HG02870 (cell line): ENCODE measurements around the gene KRTAP4-6.
"Not testable (repeated sequence)": the region's sequence is repeated elsewhere in the genome, so short reads cannot be mapped to it uniquely, and the experiment has no call there.

Experiments
- ATAC-seq: cut with Tn5 transposase; IDR thresholded peaks from one replicate; pipeline ENCODE4 v1.9.1; 2021; ENCODE audit warnings: mild to moderate bottlenecking, moderate library complexity; ENCODE audit not compliant: unreplicated experiment

Gene KRTAP4-6

GRCh38 chr17:41147531-41148204 lies 7.3 kb upstream of the KRTAP4-6 start:
- ATAC-seq, result no peak

DNA sequence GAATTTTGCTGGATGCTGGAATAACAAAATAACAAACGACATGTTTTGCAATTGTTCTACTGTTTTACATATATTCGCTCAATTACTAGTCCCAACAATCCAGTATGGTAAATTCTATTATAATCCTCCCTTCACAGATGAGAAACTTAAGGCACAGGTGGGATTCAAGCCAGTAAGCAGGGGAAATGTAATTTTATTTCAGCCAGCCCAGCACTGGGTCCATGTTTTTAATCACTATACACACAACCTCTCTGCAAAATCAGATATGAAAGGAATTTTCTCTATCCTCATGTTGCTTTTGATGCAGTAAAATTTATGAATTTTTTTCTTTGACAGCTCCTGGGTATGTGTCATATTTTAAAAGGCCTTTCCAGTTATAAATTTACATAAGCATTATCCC lies 4.9 kb upstream of the KRTAP4-6 start:
- no peak for ATAC-seq

GRCh38 chr17:41144846-41145245 lies 4.5 kb upstream of the KRTAP4-6 start:
- ATAC-seq, result no peak

DNA sequence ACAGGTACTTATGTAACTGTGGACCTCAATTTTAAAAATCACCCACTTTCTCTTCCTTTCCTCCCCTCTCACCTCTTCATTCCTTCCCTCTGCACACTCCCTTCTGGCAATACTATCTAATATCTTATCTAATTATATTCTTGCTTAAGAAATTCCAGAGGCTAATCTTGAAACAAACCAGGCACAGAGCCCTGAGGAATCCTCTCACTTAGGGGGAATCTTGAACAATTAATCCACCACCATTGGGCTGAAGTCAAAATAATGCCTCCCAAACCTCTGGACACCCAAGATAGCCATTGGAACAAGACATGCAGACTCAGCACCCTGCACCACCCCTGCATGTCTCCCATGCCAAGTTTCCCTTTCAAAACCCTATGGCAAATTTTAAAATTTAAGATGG lies 1.0 kb upstream of the KRTAP4-6 start:
- ATAC-seq, result no peak

GRCh38 chr17:41139865-41140264 lies 479 bp downstream of the KRTAP4-6 start:
- not testable (repeated sequence) for ATAC-seq

DNA sequence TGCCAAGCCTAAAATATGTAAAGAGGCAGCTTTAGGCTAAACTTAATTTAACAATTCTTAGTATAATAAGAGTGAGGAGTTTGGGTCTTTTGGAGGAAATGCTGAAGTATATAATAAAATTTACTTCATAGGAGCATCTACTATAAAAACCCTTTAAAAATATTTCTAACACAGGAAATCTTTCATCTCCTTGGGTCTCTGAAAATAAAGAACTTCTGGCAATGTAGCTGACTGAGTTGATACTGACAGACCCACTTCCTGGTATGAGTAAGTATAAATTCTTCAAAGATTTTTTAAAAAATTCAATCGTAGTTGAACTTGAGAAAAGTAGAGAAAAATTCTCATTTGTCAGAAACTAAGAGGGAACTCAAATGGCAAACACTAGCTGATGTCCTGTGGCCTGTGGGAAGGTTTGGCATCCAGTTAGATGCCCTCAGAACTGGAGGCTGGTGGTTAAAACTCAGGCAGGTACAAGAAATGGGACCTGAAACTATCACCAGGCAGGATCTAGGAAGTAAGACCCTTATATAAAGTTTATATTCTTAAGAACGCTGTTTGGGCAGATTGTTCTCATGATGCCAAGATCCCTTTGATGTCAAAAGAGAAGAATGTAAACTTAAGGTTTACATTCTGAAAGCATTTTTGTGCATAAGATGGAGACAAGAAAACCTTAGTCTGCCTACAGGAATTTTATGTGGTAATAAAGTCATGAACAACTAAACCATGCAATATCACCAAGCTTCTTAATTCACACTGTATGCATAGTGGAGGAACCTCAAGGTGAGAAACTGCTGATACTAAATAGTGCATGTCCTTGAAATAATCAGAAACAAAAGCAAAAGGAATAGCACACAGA lies 6.2 kb downstream of the KRTAP4-6 start:
- ATAC-seq, result no peak

DNA sequence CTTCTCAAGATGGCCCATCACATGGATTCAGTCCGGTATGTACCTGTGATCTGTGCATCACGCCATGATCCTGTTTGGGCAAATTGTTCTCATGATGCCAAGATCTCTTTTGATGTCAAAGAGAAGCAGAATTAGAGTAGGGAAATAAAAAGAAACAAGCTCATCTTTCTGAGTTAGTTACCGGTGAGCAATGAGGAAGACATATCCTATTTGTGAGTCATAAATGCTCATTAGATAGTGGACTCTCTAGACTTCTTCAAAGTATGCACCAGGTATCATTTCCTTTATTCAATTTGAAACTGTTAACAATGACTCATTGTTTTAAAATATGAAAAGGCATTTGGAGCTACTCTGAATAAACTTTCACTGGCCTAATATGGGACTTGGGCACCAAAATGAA lies 8.4 kb downstream of the KRTAP4-6 start:
- no peak for ATAC-seq

DNA sequence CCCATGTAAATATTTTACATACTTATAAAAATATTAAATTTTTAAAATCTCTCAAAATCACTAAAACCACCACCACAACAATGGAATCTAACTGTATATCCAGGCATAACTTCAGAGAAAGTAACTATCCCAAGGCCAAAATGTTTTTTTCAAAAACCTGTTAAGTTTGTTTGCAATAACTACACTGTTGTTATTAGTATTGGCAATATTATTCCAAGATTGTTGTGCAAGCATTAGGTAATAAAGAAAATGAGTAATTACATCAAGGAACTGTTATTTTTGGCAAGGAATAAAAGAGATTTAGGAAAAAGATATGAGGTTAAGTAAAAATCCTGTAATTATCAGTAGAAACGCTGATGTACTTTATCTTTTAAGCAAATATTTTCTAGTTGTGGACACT lies 13.0 kb downstream of the KRTAP4-6 start:
- no peak for ATAC-seq

DNA sequence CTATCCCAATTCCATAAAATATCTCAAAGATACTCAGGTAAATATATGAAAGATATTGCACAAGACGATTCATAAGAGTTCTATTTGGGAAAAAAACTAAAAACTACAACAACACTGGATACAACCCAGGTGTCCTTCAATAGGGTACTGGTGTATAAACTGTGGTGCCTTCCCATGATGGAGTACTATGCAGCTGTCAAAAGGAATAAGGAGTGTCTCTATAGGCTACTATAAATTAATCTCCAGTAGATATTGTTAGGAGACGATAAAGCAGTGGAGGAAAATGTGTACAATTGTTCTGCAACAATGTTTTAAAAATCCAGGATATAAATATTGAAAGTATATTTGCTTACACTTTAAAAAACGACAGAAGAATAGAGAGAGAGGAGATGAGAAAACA lies 13.9 kb downstream of the KRTAP4-6 start:
- ATAC-seq, result no peak

DNA sequence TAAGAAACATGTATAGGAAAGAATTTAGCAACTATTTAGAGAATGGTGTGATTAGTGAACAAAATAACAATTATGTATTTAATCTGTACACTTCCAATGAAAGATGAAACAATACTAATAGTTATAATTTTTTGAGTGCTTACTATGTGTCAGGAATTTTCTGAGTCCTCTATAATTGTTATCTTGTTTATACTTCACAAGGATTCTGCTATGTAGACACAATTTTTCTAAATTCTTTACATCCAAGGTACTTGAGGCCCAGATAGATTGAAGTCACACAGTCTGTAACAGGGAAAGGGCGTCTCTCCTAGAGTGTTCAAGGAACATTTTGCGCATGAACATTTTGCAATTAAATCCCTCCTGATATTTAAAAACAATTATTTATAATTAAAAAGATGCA lies 15.3 kb downstream of the KRTAP4-6 start:
- no peak for ATAC-seq

GRCh38 chr17:41123991-41124371 lies 16.4 kb downstream of the KRTAP4-6 start, which contains the start of gene KRTAP4-12:
TSS of gene KRTAP4-12 (minus strand) at chr17:41124182. CDS start at chr17:41124122, 60 bp downstream.
- not testable (repeated sequence) for ATAC-seq

DNA sequence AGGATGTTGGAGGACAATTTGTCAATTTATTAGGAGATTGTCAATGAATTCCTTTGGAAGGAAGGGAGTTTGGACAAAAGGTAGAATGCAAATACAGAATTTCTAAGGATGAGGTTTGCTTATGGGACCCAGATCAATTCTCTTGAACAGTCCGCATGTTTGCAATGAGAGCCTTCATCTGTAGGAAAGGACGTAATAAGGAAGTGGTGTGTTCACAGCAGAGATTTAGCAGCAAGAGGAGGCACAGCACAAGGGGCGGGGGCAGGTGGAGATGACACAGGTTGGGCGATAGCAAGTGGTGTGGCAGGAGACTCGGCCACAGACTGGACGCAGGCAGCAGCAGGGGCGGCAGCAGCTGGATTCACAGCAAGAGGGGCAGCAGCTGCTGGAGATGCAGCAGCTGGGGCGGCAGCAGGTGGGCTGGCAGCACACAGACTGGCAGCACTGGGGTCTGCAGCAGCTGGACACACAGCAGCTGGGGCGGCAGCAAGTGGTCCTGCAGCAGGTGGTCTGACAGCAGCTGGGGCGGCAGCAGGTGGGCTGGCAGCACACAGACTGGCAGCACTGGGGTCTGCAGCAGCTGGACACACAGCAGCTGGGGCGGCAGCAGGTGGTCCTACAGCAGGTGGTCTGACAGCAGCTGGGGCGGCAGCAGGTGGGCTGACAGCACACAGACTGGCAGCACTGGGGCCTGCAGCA lies 16.9 kb downstream of the KRTAP4-6 start:
- ATAC-seq, result not testable (repeated sequence)

GRCh38 chr17:41121742-41122141 lies 18.6 kb downstream of the KRTAP4-6 start:
- no peak for ATAC-seq

- ATAC-seq, result not testable (repeated sequence)
Observed at GRCh38 chr17:41119696-41120690, 20.4 kb downstream of the KRTAP4-6 start.

- ATAC-seq, result no peak
Observed at GRCh38 chr17:41118721-41119120, 21.6 kb downstream of the KRTAP4-6 start.

DNA sequence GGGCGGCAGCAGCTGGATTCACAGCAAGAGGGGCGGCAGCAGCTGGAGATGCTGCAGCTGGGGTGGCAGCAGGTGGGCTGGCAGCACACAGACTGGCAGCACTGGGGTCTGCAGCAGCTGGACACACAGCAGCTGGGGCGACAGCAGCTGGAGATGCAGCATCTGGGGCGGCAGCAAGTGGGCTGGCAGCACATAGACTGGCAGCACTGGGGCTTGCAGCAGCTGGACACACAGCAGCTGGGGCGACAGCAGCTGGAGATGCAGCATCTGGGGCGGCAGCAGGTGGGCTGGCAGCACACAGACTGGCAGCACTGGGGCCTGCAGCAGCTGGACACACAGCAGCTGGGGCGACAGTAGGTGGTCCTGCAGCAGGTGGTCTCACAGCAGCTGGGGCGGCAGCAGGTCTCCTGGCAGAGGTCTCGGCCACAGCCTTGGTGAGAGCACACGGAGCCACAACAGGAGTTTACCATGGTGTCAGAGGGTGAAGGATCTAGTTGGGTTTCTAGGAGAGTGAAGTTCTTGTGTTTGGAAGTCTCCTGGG lies 22.4 kb downstream of the KRTAP4-6 start, which contains the start of gene KRTAP4-11:
Gene KRTAP4-11, minus strand, starts transcription at position 528 of the 541 bp plus-strand sequence. Its CDS starts 58 bp downstream, at position 470.
- not testable (repeated sequence) for ATAC-seq

- no peak for ATAC-seq
Observed at GRCh38 chr17:41116297-41116696, 24.0 kb downstream of the KRTAP4-6 start.

DNA sequence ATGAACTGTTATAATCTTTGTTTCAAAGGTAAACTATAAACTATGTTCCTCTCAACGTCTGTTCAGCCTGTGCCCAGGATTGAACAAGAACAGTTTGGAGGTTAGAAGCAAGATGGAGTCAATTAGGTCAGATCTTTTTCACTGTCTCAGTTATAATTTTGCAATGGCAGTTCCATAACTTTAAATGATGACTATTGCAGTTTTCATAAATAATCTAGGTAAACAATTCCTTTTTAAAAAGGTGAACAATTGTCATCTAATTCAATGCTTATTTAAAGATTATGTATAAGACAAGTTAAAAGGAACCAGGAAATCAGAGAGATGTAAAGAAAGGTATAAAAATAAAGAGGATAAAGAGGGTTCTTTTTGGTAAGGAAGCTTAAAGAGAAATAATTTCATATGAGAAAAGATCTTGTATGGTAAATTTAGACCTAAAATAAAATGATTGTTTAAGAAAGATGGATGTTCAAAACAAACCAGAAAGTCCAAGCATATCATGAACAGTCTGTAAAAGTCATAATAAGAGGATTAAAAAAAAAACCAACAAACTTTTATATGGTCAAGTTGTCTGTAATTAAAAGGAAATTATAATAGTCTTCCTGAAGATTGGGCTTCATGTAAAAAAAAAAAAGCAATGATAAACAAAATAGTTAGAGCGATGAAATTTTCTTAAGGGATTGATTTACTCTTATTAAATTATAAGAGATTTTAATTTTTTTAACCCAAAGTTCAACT lies 29.0 kb downstream of the KRTAP4-6 start:
- no peak for ATAC-seq

DNA sequence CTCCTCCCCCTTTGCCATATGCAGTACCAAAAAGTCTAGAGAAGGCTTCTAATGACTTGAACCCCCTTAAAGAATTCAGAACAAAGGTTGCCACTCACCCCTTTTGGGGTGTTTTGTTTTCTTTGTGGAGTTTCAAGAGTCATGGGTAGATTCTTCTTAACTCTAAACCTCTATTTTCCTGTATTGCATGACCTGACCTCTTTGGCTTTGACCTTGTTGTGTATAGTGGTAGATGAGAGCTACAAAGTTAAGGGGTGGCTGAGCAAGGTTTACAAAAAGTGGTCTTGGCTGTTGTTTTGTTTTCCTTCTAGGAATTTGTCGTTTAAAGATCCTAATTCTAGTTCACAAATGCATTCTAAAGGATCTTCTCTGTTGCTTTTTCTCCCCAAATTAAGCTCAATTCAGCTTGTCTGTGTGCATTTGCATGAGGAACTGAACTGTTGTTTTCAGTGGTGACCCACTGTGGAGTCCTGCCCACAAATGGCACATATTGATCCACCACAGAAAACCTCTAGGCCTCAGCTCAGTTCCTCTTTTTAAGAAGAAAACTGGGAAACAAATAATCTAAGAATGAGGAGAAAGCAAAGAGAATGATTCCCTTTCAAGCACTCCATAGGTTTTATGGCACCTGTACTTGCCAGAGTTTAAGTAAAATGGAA lies 31.5 kb downstream of the KRTAP4-6 start:
- ATAC-seq, result not testable (repeated sequence)
